HG02870 (cell line): ENCODE data around the gene SPIRE1.
"Not testable (repeated sequence)": the region's sequence is repeated elsewhere in the genome, so short reads cannot be mapped to it uniquely, and the experiment has no call there.

Experiments used
- ATAC-seq: cut with Tn5 transposase; IDR thresholded peaks from one replicate; pipeline ENCODE4 v1.9.1; 2021; ENCODE audit warnings: mild to moderate bottlenecking, moderate library complexity; ENCODE audit not compliant: unreplicated experiment

The SPIRE1 gene

DNA sequence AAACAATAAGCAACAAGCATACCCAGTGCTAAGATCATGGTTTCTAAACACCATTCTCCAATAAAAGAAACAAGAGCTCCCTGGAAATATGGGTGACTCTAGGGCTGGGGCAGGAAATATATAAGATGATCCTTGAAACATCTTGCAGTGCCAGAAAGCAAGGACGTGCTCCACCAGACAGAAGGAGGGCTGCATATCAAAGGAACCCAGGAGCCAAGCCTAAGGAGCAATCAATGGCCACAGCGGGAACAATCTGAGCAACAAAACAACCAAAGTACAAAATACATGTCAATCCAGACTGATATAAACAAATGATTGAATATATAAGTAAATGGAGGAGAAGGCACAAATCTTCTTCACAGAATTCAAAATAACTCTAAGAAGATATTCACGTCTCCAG, 10.1 kb downstream of the SPIRE1 start:
- ATAC-seq, result no peak

DNA sequence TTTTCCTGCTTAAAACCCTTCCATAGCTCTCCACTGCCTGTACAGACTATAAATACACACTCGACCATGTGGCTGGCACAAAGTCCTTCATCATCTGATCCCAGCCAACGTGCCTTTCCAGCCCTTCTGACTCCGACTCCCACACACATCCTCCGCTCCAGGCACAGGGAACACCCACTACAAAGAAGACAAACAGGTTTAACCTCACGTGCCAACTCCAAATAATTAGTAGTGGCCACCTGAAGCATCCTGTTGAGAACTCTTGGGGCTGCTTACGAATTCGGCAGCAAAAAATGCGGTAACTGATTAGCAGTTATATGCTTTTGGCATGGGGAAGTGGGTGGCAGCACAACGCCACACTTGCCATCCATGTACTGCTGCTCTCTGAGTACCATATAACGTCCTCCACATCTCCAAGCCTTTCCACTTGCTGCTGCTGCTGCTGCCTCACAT, 12.1 kb downstream of the SPIRE1 start:
- ATAC-seq, result no peak

DNA sequence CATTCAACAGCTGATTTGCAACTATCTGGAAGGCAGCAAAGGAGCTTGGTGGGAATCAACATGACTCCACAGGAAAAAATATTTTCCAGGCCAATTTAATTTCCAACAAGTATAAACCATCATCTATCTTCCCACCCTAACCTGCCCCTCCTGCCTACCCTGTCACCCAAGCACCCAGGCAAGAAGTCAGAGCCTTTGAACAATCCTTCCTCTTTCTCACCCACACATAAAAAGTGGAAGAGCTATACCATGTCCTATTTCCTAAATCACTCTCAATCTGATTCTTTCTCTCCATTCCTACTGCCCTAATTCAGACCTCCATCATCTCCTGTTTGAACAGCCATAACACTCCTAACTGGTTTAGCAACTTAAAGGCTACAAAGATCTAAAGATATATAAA, 12.7 kb downstream of the SPIRE1 start:
- ATAC-seq, result no peak

- not testable (repeated sequence) for ATAC-seq
Measured at GRCh38 chr18:12643756-12644155, 14.2 kb downstream of the SPIRE1 start.

DNA sequence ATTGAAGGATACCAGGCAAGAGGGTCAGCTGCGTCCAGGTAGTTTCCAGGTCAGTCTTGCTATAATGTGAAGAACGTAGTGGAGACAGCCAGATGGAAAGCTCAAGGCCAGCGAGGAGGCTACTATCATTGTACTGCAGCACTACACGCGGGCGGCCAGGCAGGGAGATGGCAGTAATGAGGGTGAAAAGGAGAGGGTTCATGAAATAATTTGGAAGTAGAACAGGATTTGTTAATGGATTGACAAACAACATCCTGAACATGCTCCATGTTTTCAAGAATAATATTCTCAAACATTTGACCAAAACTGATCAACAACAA, 17.1 kb downstream of the SPIRE1 start:
- no peak for ATAC-seq

DNA sequence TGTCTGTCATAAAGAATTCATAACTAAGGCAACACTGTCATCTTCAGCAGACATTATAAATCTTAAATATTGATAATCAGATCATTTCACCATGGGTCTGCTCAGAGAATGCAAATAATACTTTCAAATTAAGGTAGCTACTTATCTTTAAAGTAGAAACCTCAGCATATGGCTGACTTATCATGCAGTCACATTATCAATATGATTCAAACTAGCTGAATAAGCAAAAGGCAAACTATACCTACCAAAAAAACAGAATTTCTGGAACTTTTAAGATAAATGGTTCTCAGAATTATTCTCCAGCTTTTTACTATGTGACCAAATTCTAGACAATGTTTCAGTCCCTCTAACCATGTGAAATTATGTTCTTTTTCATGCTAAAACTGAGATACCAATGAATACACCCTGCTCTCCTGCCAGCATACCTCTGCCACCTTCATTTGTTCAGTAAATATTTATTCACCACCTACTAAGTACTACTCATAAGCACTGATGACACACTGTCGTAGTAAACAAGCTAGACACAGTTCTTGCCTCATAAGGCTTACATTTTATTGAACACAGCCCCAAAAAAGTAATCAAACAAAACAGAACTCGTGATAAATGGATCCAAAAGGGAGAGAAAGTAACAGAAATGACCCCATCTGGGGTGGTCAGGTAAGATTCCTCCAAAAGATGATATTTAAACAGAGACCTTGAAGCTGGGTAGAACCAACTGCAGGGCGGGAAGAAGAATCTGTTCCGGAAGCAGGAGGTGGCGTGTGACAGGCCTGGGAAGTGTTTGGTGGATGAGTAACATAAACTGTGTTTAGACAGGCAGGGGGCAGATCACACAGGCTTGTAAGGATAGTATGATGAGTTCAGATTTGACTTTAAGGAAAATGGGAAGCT, 17.7 kb downstream of the SPIRE1 start:
- ATAC-seq, result no peak

- ATAC-seq, result no peak
Measured at GRCh38 chr18:12638644-12639124, 19.2 kb downstream of the SPIRE1 start.

GRCh38 chr18:12637901-12638643, 19.8 kb downstream of the SPIRE1 start:
- ATAC-seq, result no peak

GRCh38 chr18:12637393-12637792, 20.5 kb downstream of the SPIRE1 start:
- no peak for ATAC-seq

DNA sequence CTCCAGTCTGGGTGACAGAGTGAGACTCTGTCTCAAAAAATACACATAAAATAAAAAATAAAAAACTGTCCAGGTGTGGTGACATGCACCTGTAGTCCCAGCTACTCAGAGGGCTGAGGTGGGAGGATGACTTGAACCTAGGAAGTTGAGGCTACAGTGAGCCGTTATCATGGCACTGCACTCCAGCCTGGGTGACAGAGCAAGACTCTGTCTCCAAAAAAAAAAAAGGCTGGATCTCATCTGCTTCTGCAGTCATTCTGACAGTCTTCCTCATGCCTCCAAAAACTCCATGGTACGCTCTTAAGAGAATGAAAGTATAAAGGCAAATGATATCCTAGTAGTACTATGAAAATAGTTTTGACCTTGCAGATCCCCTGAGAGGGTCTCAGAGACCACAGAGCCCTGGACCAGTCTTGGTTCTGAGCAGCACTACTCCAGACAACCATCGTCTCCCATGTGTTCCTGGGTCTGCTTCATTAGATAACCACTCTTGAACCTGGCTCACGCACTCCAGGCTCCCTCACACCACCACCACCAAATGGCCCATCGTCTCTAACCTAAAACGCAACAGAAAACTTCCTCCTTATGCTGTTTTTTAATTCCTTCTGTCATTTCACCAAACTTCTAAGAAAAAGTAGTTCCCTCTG, 26.0 kb downstream of the SPIRE1 start:
- ATAC-seq, result no peak

DNA sequence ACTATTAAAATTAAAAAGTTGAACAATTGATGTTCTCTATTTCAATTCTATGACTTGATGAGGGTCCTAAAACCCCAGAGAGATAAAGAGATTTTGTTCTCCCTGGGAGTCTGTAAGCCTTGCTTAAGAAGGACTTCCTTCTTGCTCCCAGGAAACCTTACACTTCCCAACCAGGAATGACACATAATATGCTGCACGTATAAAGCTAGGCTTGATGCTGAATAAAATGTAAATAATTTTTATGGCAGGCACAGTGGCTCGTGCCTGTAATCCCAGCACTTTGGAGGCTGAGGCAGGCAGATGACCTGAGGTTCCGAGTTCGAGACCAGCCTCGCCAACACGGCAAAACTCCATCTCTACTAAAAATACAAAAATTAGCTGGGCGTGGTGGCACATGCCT, 27.8 kb downstream of the SPIRE1 start:
- ATAC-seq, result no peak

DNA sequence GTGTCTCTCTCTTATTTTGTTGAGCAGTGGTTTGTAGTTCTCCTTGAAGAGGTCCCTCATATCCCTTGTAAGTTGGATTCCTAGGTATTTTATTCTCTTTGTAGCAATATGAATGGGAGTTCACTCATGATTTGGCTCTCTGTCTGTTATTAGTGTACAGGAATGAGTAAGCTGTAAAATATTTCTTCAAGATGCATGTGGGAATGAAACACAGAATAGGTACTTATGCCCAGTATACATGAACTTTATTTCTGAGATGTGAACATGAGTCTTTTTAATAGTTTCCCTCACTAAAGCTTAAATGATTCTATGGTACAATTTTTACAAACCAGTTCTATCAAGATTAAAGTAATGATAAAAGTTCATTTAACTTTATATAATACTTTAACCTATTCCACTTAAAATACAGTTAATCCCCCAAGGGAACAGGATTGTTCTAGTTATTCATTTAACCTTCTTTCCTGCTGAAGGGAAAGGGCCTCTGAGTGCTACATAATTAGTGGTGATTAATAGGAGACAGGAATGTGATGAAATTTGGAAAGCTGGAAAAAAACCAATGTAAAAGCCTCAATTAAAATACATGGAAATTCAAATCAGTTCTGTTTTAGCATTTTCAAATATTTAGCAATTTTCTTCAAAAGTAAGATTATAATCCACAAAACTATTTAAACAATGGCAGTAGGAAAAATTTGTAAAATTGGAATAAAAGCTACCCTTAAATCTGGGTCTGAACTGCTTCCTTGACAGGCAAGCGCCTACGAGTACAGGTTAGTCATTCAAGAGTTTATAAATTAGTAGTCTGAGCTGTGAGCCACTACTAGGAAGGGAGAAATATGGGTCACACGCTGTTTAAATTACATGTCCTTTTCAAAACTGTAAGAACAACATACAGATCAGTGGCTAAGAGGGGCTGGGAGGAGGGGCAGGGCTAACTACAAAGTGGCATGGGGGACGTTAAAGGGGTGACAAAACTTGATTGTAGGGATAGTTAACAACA, 28.9 kb downstream of the SPIRE1 start:
- ATAC-seq, result no peak

GRCh38 chr18:12627199-12627598, 30.7 kb downstream of the SPIRE1 start:
- ATAC-seq, result not testable (repeated sequence)

DNA sequence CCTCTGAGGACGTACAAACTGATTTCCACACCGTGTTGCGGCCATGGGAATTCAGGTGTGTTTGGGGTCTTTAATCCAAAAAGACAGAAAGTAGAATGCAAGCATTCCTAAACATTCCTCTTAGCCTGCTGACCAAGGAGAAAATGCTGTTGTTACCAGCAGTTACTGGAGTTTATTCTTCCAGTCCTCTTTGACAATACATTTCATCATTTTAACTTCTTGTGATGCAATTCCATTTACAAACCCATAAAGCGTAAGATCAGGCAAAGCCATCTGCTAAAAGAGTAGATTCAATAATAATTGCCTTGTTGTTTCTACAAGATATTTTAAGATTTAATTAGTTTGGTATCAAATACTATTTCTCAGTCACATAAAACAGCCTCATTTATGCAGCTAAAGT, 32.7 kb downstream of the SPIRE1 start:
- ATAC-seq, result no peak

DNA sequence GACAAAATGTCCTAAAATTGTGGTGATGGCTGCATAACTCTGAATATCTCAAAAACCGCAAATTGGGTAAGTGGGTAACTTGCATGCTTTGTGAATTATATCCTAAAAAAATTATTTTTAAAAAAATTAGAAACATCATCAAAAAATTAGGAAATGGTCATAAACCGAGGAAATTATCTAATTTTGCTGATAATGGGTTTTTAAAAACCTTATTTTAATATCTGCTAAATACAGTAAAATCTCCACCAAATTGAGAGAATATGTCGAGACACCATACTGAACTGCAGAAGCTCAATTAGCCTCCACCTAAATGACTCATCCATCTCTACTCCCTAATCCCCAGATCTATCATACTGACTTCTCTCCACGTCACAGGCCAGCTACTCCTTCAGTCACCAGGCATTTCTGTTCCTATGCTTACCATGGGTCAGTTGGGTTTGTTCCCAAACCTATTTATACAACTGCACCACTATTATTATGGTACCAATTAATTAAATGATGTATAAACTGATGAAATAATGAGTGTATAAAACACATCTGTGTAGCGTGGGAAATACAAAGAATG, 36.1 kb downstream of the SPIRE1 start:
- ATAC-seq, result no peak

DNA sequence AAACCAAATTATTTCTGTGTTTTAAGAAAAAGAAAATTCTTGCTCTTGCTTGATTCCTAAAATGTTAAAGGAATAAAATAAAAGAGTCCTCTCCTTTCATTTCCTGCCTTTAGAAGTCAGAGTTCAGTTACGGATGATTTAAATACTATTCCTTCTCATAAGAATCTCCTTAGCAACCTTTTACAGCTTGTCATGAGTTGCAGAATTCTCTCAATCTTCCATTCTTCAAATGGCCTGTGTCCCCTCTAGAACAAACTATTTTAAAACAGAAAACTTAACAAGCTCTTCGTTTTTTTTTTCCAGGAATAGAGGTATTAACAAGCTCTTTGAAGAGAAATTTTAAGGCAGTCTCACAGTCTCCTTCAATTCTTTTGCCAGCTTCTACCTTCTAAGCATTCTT, 42.2 kb downstream of the SPIRE1 start:
- no peak for ATAC-seq

DNA sequence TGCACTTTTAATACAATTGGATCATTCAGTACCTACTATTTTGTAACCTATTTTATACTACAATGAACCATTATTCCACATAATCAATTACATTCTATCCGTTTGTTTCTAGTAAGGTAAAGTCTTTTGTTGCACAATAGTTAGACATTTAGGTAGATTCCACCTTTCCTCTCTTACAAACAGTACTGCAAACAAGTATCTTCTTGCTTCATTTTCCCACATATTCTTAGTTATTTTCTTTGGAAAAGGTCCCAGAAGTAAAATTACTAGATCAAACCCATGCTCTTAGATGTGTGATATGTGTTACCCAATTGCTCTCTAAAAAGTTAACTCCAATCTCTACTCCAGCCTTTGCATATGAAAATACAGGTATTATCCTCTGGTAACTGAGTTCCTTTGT, 49.6 kb downstream of the SPIRE1 start:
- ATAC-seq, result no peak

DNA sequence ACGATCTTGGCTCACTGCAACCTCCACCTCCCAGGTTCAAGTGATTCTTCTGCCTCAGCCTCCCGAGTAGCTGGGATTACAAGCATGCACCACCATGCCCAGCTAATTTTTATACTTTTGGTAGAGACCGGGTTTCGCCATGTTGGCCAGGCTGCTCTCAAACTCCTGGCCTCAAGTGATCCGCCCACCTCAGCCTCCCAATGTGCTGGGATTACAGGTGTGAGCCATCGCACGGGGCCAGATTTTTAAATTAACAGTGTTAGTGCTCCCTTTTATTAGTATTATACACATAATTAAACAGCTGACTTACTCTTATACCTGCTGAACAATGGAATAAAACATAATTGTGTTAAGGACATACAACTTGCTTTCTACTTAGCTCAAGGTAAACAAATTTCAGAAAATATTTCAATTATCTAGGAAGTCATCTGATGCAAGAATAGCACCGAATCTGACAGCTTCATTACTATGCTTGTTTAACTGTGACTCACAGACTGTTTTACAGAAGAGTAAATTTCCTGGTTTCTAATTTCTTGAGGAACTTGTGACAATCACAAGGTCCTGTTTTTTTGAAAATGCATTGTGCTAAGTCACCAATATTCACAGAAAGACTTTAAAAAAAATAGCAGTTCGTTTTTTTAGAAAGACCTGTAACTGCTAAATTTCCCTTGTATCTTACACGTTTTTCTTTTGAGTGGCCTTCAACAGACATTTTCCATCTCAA, 51.2 kb downstream of the SPIRE1 start:
- no peak for ATAC-seq

DNA sequence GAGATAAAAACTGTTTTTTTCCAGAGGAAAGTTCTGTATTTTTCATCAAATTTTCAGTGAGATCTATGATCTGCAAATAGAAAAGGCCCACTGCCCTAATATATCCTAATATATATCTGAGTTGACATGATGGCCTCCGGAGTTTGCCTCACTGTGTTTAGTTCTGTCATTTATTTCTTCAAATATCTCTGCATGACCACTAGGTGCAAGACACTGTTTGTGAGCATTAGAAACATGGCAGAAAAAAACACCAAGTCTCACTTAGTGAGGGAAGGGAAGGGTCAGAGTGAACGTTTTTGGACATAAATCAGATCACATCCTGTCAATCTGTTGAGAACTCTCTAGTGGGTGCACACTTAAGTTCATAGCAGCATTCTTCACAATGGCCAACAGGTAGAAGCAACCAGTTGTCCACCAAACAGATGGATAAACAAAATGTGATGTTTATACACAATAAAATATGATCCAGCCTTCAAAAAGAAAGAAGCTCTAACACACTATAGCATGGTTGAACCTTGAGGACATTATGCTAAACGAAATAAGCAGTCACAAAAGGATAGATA, 53.4 kb downstream of the SPIRE1 start:
- ATAC-seq, result no peak
